Left kidney (tissue), 2 donors: ENCODE results near the gene ZNF341. TPM values are rescaled to one million over a fixed set of nuclear protein-coding genes. Genes with fewer than 3 reads are reported as not detected.

Experiments
- DNase-seq: peaks from one replicate; pipeline ENCODE4 v3.0.0-alpha.2; 2013
- polyA plus RNA-seq: library from polyadenylated mRNA; unstranded; fragments of 120-200 nt; gene quantifications from one replicate; pipeline ENCODE4 v1.2.1, GENCODE V29; 2013; ENCODE audit not compliant: insufficient read length

ZNF341 gene
- polyA plus RNA-seq, 1 donor, result 3.0 TPM

GRCh38 chr20:33824852-33825251 is 93.1 kb downstream of the ZNF341 start:
- DNase-seq, result no peak

DNA sequence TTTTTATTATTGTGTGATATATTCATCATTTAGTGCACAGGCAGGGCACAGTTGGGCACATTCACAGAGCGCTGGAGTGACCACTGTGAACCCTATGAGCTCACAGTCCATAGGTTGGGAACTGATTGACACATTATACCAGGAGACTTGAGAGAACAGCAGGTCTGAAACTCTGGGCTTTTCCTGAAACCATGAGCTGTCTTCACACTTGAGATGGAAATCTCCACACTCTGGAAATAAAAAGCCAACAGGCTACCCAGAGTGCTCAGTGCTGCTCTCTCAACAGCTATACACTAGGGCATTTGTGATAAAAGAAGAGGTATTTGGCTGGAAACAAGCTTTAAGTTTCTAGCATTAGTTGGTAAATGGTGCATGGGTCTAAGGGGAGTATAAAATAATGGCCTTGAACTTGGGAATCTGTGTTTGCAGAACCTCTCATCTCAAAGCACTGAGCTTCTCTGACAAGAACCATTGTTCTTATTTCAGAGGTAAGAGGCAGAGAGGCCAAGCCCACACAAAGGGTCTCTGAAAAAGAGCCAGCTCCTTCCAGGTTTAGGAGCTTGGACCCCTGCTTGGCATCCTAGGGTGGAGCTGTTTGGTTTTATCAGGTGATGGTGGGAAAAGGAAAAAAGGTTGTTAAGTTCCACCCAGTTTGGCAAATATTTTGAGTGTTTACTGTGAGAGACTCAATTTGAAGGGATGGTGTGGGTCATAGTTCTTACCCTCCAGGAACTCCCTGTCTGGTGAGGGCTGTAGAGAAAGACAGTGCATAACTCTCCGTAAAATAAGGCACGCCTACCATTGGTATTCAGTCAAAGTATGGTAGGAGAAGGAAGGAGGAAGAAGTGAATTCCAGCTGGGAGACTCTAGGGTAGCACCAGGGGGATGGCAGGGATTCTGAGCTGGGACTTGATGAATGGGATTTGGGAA is 93.8 kb downstream of the ZNF341 start:
- DNase-seq, result no peak

GRCh38 chr20:33826270-33826897 is 94.6 kb downstream of the ZNF341 start:
- no peak for DNase-seq

DNA sequence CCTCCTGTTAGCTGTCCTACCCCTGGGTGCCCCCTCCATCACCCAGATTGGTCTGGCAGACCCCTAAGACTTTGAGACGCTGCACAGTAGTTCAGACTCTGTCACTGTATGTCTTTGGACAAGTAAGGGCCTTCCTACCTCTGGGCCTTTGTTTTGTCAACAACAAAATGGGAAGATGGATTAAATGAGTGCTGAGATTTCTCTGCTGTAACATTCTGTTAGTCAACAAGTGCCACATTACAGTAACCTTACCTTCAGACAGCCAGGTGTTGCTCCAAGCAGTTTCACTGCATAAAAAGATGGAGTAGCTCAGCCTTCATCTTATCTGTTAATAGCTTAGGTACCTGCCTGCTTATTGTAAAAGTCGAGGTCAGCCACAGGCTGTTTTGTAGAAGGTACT is 95.3 kb downstream of the ZNF341 start:
- no peak for DNase-seq

- no peak for DNase-seq
Measured at GRCh38 chr20:33827634-33828325, 96.0 kb downstream of the ZNF341 start.

DNA sequence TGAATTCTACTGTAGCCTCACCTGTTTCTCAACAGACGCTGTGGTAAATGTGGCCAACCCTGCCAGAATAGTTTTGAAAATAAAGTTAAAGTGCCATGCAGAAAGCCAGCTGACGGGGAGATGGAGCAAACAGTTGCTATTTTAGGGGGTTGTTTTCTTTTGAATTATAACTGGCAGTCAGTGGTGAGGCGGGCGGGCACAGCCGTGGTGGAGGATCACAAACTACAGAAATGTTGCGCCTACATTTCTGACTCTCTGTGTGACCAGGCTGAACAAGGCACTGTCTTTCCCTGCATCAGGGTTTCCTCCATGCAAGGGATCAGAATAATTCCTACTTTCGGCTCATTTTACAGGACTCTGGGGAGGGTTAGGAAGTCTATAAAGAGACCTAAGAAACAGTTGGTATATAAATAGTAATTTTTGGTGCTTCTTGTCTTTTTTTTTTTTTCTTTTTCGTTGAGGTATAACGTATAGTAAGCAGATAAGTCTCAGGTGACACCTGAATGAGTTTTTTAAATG is 96.6 kb downstream of the ZNF341 start:
- no peak for DNase-seq

DNA sequence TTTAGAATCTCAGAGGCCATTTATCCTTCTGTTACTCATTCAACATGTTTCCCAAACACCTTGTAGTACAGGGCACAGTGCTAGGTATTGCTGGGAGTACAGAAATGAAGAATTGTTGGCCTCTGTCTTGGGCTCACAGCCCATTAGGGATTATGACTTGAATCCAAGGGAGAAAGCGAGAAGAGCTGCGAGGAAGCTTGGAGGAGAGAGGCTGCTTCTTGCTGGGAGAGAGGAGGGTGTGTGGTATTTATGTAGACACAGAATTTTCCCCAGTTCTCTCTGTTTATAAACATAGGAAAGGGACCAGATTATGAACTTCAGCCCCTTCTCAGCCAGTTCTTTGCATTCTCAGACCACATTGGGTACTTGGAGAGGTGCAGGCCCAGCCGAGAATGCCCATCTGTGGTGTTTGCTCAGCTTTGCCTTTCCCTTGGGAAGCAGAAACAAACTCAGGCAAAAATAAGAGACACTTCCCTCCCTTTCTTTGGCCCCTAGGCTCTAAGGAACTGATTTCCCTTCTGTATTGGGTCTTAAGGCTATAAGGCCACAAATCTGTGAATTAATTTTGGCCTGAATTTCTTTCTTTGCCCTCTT is 97.3 kb downstream of the ZNF341 start:
- DNase-seq, result no peak

GRCh38 chr20:33829636-33830035 is 97.8 kb downstream of the ZNF341 start:
- no peak for DNase-seq

DNA sequence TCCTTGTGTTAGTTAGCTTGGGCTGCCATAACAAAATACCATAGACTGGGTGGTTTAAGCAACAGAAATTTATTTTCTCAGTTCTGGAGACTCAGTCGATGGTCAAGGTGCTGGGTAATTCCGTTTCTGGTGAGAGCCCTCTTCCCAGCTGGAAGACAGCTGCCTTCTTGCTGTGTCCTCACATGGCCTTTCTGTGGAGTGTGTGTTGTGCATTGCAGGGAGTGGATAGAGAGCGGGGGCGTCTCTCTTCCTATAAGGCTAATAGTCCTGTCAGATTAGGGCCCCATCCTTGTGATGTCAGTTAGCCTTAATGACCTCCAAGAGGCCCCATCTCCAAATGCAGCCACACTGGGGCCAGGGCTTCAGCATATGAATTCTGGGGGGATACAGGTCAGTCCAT is 98.6 kb downstream of the ZNF341 start:
- no peak for DNase-seq

DNA sequence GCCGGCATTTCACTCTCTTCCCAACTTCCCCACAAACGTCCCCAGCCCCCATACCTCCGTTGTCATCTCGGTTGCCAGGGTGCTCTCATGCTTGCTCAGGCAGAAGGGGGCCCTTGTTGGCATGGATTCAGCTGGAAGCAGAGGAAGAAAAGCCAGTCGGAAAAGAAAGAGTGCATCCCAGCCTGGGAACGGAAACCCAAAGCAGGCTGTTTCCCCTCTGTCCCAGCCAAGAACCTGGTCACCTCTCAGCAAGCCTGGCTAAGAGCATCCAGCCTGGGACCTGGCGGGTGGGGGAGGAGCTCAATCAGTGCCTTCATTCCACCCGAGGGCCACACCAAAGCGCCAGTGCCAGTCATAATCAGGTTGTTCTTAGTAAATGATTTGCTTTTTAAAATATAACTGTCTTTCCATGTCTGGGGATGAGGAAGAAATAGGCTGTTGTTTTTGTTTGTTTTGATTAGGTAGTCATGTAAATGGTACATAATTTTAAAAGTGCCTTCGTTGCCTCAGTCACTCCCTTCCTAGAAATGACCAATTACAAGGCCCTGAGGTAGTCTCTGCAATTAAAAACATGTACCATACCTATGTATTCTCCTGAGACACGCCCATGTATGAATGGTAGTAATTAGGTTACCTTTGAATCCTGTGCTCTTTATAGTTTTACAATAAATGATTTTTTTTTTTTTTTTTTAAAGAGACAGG is 100.5 kb downstream of the ZNF341 start:
- no peak for DNase-seq

DNA sequence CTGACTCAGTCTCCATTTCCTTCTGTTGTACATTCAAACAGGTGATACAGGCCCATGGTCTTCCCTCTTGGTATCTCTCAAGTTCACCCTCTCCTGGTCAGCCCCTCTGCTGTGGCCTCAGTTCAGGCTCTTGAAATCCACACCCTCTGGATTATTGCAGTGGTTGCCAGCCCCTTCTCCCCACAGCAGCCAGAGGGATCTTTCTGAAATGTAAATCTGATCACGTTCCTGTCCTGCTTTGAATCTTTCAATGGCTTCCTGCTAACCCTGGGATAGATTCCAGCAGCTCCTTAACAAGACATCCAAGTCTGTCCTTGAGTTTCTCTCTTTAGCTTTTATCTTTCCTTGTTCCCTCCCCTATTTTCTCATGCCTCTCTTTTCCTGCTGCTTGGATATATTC is 101.5 kb downstream of the ZNF341 start:
- no peak for DNase-seq

GRCh38 chr20:33835615-33836172 is 103.9 kb downstream of the ZNF341 start:
- no peak for DNase-seq

GRCh38 chr20:33836277-33836676 is 104.5 kb downstream of the ZNF341 start:
- DNase-seq, result no peak

DNA sequence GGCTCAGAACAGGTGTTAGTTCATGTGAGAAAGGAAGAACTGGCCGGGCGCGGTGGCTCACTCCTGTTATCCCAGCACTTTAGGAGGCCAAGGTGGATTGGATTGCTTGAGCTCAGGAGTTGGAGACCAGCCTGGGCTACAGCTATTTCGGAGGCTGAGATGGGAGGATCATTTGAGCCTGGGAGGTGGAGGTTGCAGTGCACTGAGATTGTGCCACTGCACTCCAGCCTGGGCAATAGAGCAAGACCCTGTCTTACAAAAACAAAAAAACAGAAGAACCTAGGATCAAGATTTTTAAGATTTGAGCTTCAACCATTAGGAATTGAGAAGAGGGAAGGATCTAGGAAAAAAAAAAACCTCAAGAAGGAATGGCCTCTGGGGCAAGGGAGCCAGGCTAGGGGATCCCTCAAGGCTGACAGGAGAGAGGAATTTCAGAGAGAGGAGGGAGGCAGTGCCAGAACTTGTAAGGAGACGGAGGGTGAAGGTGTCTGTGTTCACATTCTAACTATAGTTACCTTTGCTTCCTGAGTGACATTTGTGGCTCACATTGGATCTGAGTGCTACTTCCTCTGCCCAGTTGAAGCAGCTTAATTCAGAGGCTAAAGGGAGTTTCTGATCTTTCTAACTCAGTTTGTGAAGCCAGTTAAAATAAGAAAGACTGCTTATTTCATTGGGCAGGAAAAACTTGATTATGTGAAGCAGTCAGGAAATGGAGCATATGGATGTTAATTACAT is 105.5 kb downstream of the ZNF341 start:
- no peak for DNase-seq

GRCh38 chr20:33838035-33838864 is 106.5 kb downstream of the ZNF341 start:
- DNase-seq, result no peak

- no peak for DNase-seq
Measured at GRCh38 chr20:33839591-33839990, 107.8 kb downstream of the ZNF341 start.

GRCh38 chr20:33840160-33840559 is 108.4 kb downstream of the ZNF341 start:
- no peak for DNase-seq

- no peak for DNase-seq
Measured at GRCh38 chr20:33840759-33841435, 109.1 kb downstream of the ZNF341 start.

DNA sequence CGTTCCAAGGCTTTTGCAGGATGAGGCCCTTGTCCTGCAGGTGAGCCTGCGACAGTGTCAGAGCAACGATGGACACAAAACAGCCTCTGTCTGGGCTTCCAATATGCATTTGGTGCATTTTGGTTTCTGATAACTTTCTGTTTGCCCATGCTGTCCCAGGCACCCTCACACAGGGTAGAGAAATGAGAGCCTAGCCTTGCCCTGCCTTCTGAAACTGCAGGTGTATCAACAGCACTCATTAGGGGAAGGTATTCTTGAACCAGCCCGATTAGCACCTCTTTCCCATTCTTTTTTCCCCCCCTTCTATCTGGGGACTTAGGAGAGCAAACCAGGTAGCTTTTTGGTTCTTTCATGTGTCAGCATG is 109.6 kb downstream of the ZNF341 start:
- no peak for DNase-seq
